ENCODE measurements around the gene TMEM147.

Gene TMEM147, protein sequence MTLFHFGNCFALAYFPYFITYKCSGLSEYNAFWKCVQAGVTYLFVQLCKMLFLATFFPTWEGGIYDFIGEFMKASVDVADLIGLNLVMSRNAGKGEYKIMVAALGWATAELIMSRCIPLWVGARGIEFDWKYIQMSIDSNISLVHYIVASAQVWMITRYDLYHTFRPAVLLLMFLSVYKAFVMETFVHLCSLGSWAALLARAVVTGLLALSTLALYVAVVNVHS

GRCh38 chr19:35545001-35545854 lies at the start of gene TMEM147:
TMEM147 (plus strand) TSS chr19:35545626; CDS start chr19:35545740, 114 bp downstream.
- Histone ChIP-seq H3K79me2 (ENCODE audit: insufficient read depth, low read length) (peaks cover 19% of the 10 kb centered on the region; the same call in 1 of the 2 replicates), H3F3A (ENCODE audit: insufficient read depth) (no peaks in the 10 kb centered on the region), H3K27me3 (ENCODE audit: low read length) (no peaks in the 10 kb centered on the region), H3K4me2 (ENCODE audit: low read depth, low read length, poor library complexity, severe bottlenecking) (peak within 1 kb of the TSS; percentile 96), H2AFZ (ENCODE audit: low read depth, low read length, severe bottlenecking) (peak within 1 kb of the TSS; percentile 100), H3K9me2 (replicated peaks; ENCODE audit: insufficient read depth, low read length) (no peaks in the 10 kb centered on the region), H4K20me1 (ENCODE audit: low read depth, low read length) (no peaks in the 10 kb centered on the region), H3K9ac (ENCODE audit: low read length) (peak within 1 kb of the TSS; percentile 99), H3K36me3 (ENCODE audit: low read length) (no peaks in the 10 kb centered on the region), H3K4me3 (ENCODE audit: insufficient read depth, low read length, poor library complexity, severe bottlenecking) (peak within 1 kb of the TSS; percentile 100), H3K9me3 (ENCODE audit: insufficient read depth, low read length) (no peaks in the 10 kb centered on the region), H3K27ac (ENCODE audit: low read depth, low read length) (peak within 1 kb of the TSS; percentile 47)
- TF ChIP-seq, protein P1, sequence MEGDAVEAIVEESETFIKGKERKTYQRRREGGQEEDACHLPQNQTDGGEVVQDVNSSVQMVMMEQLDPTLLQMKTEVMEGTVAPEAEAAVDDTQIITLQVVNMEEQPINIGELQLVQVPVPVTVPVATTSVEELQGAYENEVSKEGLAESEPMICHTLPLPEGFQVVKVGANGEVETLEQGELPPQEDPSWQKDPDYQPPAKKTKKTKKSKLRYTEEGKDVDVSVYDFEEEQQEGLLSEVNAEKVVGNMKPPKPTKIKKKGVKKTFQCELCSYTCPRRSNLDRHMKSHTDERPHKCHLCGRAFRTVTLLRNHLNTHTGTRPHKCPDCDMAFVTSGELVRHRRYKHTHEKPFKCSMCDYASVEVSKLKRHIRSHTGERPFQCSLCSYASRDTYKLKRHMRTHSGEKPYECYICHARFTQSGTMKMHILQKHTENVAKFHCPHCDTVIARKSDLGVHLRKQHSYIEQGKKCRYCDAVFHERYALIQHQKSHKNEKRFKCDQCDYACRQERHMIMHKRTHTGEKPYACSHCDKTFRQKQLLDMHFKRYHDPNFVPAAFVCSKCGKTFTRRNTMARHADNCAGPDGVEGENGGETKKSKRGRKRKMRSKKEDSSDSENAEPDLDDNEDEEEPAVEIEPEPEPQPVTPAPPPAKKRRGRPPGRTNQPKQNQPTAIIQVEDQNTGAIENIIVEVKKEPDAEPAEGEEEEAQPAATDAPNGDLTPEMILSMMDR (IDR thresholded peaks at IDR 0.05; ENCODE audit: insufficient read depth, low read length, poor library complexity, severe bottlenecking) = no peak
- TF ChIP-seq EZH2phosphoT487 (conservative IDR thresholded peaks at IDR 0.05; ENCODE audit: low read length) = no peak

GRCh38 chr19:35497406-35497805 lies 48.0 kb upstream of the TMEM147 start:
- no peaks in the 10 kb centered on the region for H3K9me2 ChIP-seq (replicated peaks; ENCODE audit: insufficient read depth, low read length)
- H3K9ac ChIP-seq (ENCODE audit: low read length) = no peak overlapping the region
- no peaks in the 10 kb centered on the region for H4K20me1 ChIP-seq (ENCODE audit: low read depth, low read length)
- H3K9me3 ChIP-seq (ENCODE audit: insufficient read depth, low read length) = no peaks in the 10 kb centered on the region
- H2AFZ ChIP-seq (ENCODE audit: low read depth, low read length, severe bottlenecking) = no peak overlapping the region
- H3K4me2 ChIP-seq (ENCODE audit: low read depth, low read length, poor library complexity, severe bottlenecking) = no peak overlapping the region
- no peak overlapping the region for H3K27ac ChIP-seq (ENCODE audit: low read depth, low read length)
- no peaks in the 10 kb centered on the region for H3F3A ChIP-seq (ENCODE audit: insufficient read depth)
- H3K4me3 ChIP-seq (ENCODE audit: insufficient read depth, low read length, poor library complexity, severe bottlenecking) = no peak overlapping the region
- H3K27me3 ChIP-seq (ENCODE audit: low read length) = no peaks in the 10 kb centered on the region
- H3K36me3 ChIP-seq (ENCODE audit: low read length) = no peaks in the 10 kb centered on the region
- no peaks in the 10 kb centered on the region for H3K79me2 ChIP-seq (ENCODE audit: insufficient read depth, low read length)
- TF ChIP-seq, protein P1 (IDR thresholded peaks at IDR 0.05; ENCODE audit: insufficient read depth, low read length, poor library complexity, severe bottlenecking) = no peak
- no peak for TF ChIP-seq EZH2phosphoT487 (conservative IDR thresholded peaks at IDR 0.05; ENCODE audit: low read length)

DNA sequence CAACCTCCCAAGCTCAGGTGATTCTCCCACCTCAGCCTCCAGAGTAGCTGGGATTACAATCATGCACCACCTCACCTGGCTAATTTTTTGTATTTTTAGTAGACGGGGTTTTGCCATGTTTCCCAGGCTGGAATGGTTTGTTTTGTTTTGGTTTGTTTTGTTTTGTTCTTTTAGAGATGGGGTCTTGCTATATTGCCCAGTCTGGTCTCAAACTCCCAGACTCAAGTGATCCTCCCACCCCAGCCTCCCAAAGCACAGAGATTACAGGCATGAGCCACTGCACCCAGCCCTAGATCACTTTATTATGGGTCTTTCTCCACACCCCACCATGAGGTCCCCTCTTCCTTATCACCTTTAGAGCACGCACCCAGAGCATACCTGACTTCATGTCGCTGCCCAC lies 47.2 kb upstream of the TMEM147 start:
- no peaks in the 10 kb centered on the region for H4K20me1 ChIP-seq (ENCODE audit: low read depth, low read length)
- TF ChIP-seq, protein P1 (IDR thresholded peaks at IDR 0.05; ENCODE audit: insufficient read depth, low read length, poor library complexity, severe bottlenecking) = no peak
- TF ChIP-seq EZH2phosphoT487 (conservative IDR thresholded peaks at IDR 0.05; ENCODE audit: low read length) = no peak
- no peak overlapping the region for H3K9ac ChIP-seq (ENCODE audit: low read length)
- no peaks in the 10 kb centered on the region for H3K9me2 ChIP-seq (replicated peaks; ENCODE audit: insufficient read depth, low read length)
- H2AFZ ChIP-seq (ENCODE audit: low read depth, low read length, severe bottlenecking) = no peak overlapping the region
- no peaks in the 10 kb centered on the region for H3K27me3 ChIP-seq (ENCODE audit: low read length)
- no peaks in the 10 kb centered on the region for H3K79me2 ChIP-seq (ENCODE audit: insufficient read depth, low read length)
- no peaks in the 10 kb centered on the region for H3F3A ChIP-seq (ENCODE audit: insufficient read depth)
- H3K36me3 ChIP-seq (ENCODE audit: low read length) = no peaks in the 10 kb centered on the region
- H3K9me3 ChIP-seq (ENCODE audit: insufficient read depth, low read length) = no peaks in the 10 kb centered on the region
- no peak overlapping the region for H3K27ac ChIP-seq (ENCODE audit: low read depth, low read length)
- H3K4me3 ChIP-seq (ENCODE audit: insufficient read depth, low read length, poor library complexity, severe bottlenecking) = no peak overlapping the region
- H3K4me2 ChIP-seq (ENCODE audit: low read depth, low read length, poor library complexity, severe bottlenecking) = no peak overlapping the region
